ENCODE results near the gene MYO1D. TPM values are rescaled to one million over a fixed set of nuclear protein-coding genes. Genes with fewer than 3 reads are reported as not detected.

MYO1D gene
- total RNA-seq, 1 experiment from 2014 or later = 40.8 TPM

- no peaks in the 10 kb centered on the region for H3K79me2 ChIP-seq (ENCODE audit: low read depth)
- H3K9me3 ChIP-seq (ENCODE audit: insufficient read depth, low read depth) = no peaks in the 10 kb centered on the region
- H3K27me3 ChIP-seq (ENCODE audit: insufficient read depth, low read depth) = no peaks in the 10 kb centered on the region
- no TSS peak for BruUV-seq (replicated peaks)
- TF ChIP-seq CTCF (conservative IDR thresholded peaks at IDR 0.05) = no peak
- TF ChIP-seq EZH2 (IDR thresholded peaks at IDR 0.05; ENCODE audit: low read depth) = no peak
- no peaks in the 10 kb centered on the region for H3K9me2 ChIP-seq (ENCODE audit: insufficient read depth)
- peaks cover 10% of the 10 kb centered on the region for H3K4me1 ChIP-seq (replicated peaks; ENCODE audit: insufficient read depth)
- no peaks in the 10 kb centered on the region for H3K36me3 ChIP-seq (ENCODE audit: low read depth)
- H3K4me2 ChIP-seq = no peak overlapping the region
- intact Hi-C loops (cut with micrococcal nuclease; ENCODE audit: unreplicated experiment) = no loop called here
- no peak for DNase-seq
- H3K27ac ChIP-seq = no peak overlapping the region
- ChIA-PET POLR2A (ENCODE audit: unreplicated experiment) (no interaction called here), CTCF (interaction anchor here (0.6 kb wide), 1 partner anchor 120 kb away, joined by 3 read pairs; no protein-coding TSS in a partner anchor)
- H3K4me3 ChIP-seq = no peak overlapping the region
- no peak overlapping the region for H2AFZ ChIP-seq
- no peaks in the 10 kb centered on the region for H4K20me1 ChIP-seq (ENCODE audit: insufficient read depth)
- no peaks in the 10 kb centered on the region for H3F3A ChIP-seq (ENCODE audit: insufficient read depth, low read depth)
These were observed 21.3 kb downstream of the MYO1D start for GRCh38 chr17:32855620-32856019.

GRCh38 chr17:32854832-32855389 lies 22.0 kb downstream of the MYO1D start:
- H3K27me3 ChIP-seq (ENCODE audit: insufficient read depth, low read depth) = no peaks in the 10 kb centered on the region
- H3F3A ChIP-seq (ENCODE audit: insufficient read depth, low read depth) = no peaks in the 10 kb centered on the region
- no peaks in the 10 kb centered on the region for H3K79me2 ChIP-seq (ENCODE audit: low read depth)
- TF ChIP-seq CTCF (conservative IDR thresholded peaks at IDR 0.05) (no peak), EZH2 (IDR thresholded peaks at IDR 0.05; ENCODE audit: low read depth) (no peak)
- no TSS peak for BruUV-seq (replicated peaks)
- DNase-seq = no peak
- H3K27ac ChIP-seq = no peak overlapping the region
- H3K4me1 ChIP-seq (replicated peaks; ENCODE audit: insufficient read depth) = peaks cover 10% of the 10 kb centered on the region
- no peak overlapping the region for H2AFZ ChIP-seq
- H4K20me1 ChIP-seq (ENCODE audit: insufficient read depth) = no peaks in the 10 kb centered on the region
- no peak overlapping the region for H3K4me2 ChIP-seq
- ChIA-PET POLR2A (ENCODE audit: unreplicated experiment) (no interaction called here), CTCF (interaction anchor here (0.5 to 1.5 kb wide), 3 partner anchors 10 to 72 kb away, joined by 3 to 7 read pairs (median 3); partner anchors contain the start of gene MYO1D)
- H3K9me3 ChIP-seq (ENCODE audit: insufficient read depth, low read depth) = no peaks in the 10 kb centered on the region
- intact Hi-C loops (cut with micrococcal nuclease; ENCODE audit: unreplicated experiment) = no loop called here
- H3K4me3 ChIP-seq = no peak overlapping the region
- H3K9me2 ChIP-seq (ENCODE audit: insufficient read depth) = no peaks in the 10 kb centered on the region
- no peaks in the 10 kb centered on the region for H3K36me3 ChIP-seq (ENCODE audit: low read depth)

- intact Hi-C loops (cut with micrococcal nuclease; ENCODE audit: unreplicated experiment) = no loop called here
- no peaks in the 10 kb centered on the region for H3K79me2 ChIP-seq (ENCODE audit: low read depth)
- H3K36me3 ChIP-seq (ENCODE audit: low read depth) = no peaks in the 10 kb centered on the region
- H3K4me2 ChIP-seq = no peak overlapping the region
- BruUV-seq (replicated peaks) = no TSS peak
- H3F3A ChIP-seq (ENCODE audit: insufficient read depth, low read depth) = no peaks in the 10 kb centered on the region
- POLR2A ChIA-PET (ENCODE audit: unreplicated experiment) = no interaction called here
- CTCF ChIA-PET = interaction anchor here (0.6 to 1.5 kb wide), 3 partner anchors 22 to 71 kb away, joined by 3 to 7 read pairs (median 4); partner anchors contain the start of gene MYO1D
- no peak overlapping the region for H3K27ac ChIP-seq
- no peaks in the 10 kb centered on the region for H3K9me3 ChIP-seq (ENCODE audit: insufficient read depth, low read depth)
- no peak overlapping the region for H3K4me3 ChIP-seq
- peaks cover 10% of the 10 kb centered on the region for H3K4me1 ChIP-seq (replicated peaks; ENCODE audit: insufficient read depth)
- no peaks in the 10 kb centered on the region for H3K9me2 ChIP-seq (ENCODE audit: insufficient read depth)
- no peaks in the 10 kb centered on the region for H4K20me1 ChIP-seq (ENCODE audit: insufficient read depth)
- no peaks in the 10 kb centered on the region for H3K27me3 ChIP-seq (ENCODE audit: insufficient read depth, low read depth)
- TF ChIP-seq EZH2 (IDR thresholded peaks at IDR 0.05; ENCODE audit: low read depth) (no peak), CTCF (conservative IDR thresholded peaks at IDR 0.05) (no peak)
- DNase-seq = no peak
- H2AFZ ChIP-seq = no peak overlapping the region
These were observed 22.7 kb downstream of the MYO1D start for GRCh38 chr17:32854207-32854606.
